IMR-90 (cell line): ENCODE data around the gene CFAP58. TPM values are rescaled to one million over a fixed set of nuclear protein-coding genes. Genes with fewer than 3 reads are reported as not detected.

ENCODE experiments used
- ATAC-seq: fragments of 200-7000 bp; cut with Tn5 transposase; 2 replicates; pipeline ENCODE4 v1.9.1; 2020; ENCODE audit warnings: low read depth, mild to moderate bottlenecking, moderate library complexity
- BruUV-seq: library from RNA; stranded (reverse); fragments of 400-500 nt; replicated peaks from 2 replicates; lab custom pipeline; 2021; lab: Mats Ljungman, UMichigan
- CTCF ChIA-PET: fragments of 300-600 bp; formaldehyde crosslinking; extraction: SDS; loops from one replicate; lab custom pipeline; 2021; ENCODE audit warnings: antibody characterized with exemption; lab: Yijun Ruan, JAX
- POLR2A ChIA-PET: fragments of 300-600 bp; sonication (Branson Sonifier 250); formaldehyde crosslinking; loops from one replicate; lab custom pipeline; 2022; ENCODE audit warnings: antibody characterized with exemption; ENCODE audit not compliant: unreplicated experiment; lab: Charles Lee
- DNase-seq: peaks from one replicate; pipeline ENCODE4 v3.0.0; 2013
- H2AFZ ChIP-seq: replicated peaks from 2 replicates; pipeline ENCODE3; 2013; ENCODE audit warnings: low read length, mild to moderate bottlenecking; ENCODE audit not compliant: poor library complexity
- H2AK5ac ChIP-seq: 2 replicates; pipeline ENCODE4 v1.6.1; 2013; ENCODE audit warnings: low read depth, low read length, inconsistent platforms
- H2AK9ac ChIP-seq: replicated peaks from 2 replicates; pipeline ENCODE3; 2013; ENCODE audit warnings: mild to moderate bottlenecking, low read depth, low read length, moderate library complexity; ENCODE audit not compliant: poor library complexity
- H2BK120ac ChIP-seq: 2 replicates; pipeline ENCODE4 v1.6.1; 2013; ENCODE audit warnings: low read depth, low read length, inconsistent platforms
- H2BK15ac ChIP-seq: 3 replicates; pipeline ENCODE4 v1.6.1; 2013; ENCODE audit warnings: low read depth, low read length, inconsistent platforms
- H2BK20ac ChIP-seq: 2 replicates; pipeline ENCODE4 v1.6.1; 2013; ENCODE audit warnings: low read depth, mild to moderate bottlenecking, inconsistent platforms, low read length, moderate library complexity
- H2BK5ac ChIP-seq: 2 replicates; pipeline ENCODE4 v1.6.1; 2013; ENCODE audit warnings: mild to moderate bottlenecking, low read depth, low read length, inconsistent platforms; ENCODE audit not compliant: poor library complexity, severe bottlenecking
- H3K14ac ChIP-seq: replicated peaks from 2 replicates; pipeline ENCODE4 v1.6.1; 2013; ENCODE audit warnings: low read depth, low read length, inconsistent platforms
- H3K18ac ChIP-seq: 2 replicates; pipeline ENCODE4 v1.6.1; 2013; ENCODE audit warnings: low read depth, low read length, control low read depth
- H3K23ac ChIP-seq: 2 replicates; pipeline ENCODE4 v1.6.1; 2013; ENCODE audit warnings: low read depth, low read length, inconsistent platforms
- H3K27ac ChIP-seq: 2 replicates; pipeline ENCODE4 v1.5.1; 2013; ENCODE audit warnings: mild to moderate bottlenecking, control low read depth, low read length; ENCODE audit not compliant: insufficient read depth
- H3K27me3 ChIP-seq: 2 replicates; pipeline ENCODE4 v1.6.1; 2013; ENCODE audit warnings: low read length; ENCODE audit not compliant: control insufficient read depth, insufficient read depth
- H3K36me3 ChIP-seq: 2 replicates; pipeline ENCODE4 v1.6.1; 2013; ENCODE audit warnings: low read length, mixed read lengths; ENCODE audit not compliant: control insufficient read depth, insufficient read depth
- H3K4ac ChIP-seq: 2 replicates; pipeline ENCODE4 v1.6.1; 2013; ENCODE audit warnings: low read depth, low read length, inconsistent platforms
- H3K4me1 ChIP-seq: 2 replicates; pipeline ENCODE4 v1.6.1; 2013; ENCODE audit warnings: low read length, mixed read lengths; ENCODE audit not compliant: control insufficient read depth, insufficient read depth
- H3K4me2 ChIP-seq: 2 replicates; pipeline ENCODE4 v1.6.1; 2013; ENCODE audit warnings: low read depth, mild to moderate bottlenecking, control low read depth, low read length, moderate library complexity
- H3K4me3 ChIP-seq: 2 replicates; pipeline ENCODE4 v1.5.1; 2013; ENCODE audit warnings: low read depth, mild to moderate bottlenecking, control low read depth, low read length, moderate library complexity; ENCODE audit not compliant: insufficient read depth
- H3K56ac ChIP-seq: 2 replicates; pipeline ENCODE4 v1.6.1; 2013; ENCODE audit warnings: low read length, inconsistent platforms; ENCODE audit not compliant: insufficient read depth; ENCODE audit errors: extremely low read depth
- H3K79me1 ChIP-seq, 2 experiments: 2 replicates each; pipeline ENCODE4 v1.6.1; 2013; ENCODE audit warnings: low read length in 2 of 2, inconsistent platforms in 1 of 2, low read depth in 1 of 2
- H3K9ac ChIP-seq: 2 replicates; pipeline ENCODE4 v1.6.1; 2013; ENCODE audit warnings: low read depth, low read length, control low read depth
- H3K9me1 ChIP-seq: 2 replicates; pipeline ENCODE4 v1.6.1; 2013; ENCODE audit warnings: low read length, inconsistent platforms; ENCODE audit not compliant: insufficient read depth
- H3K9me3 ChIP-seq: 2 replicates; pipeline ENCODE4 v1.6.1; 2013; ENCODE audit warnings: low read length; ENCODE audit not compliant: control insufficient read depth, insufficient read depth
- H4K20me1 ChIP-seq: 2 replicates; pipeline ENCODE4 v1.6.1; 2013; ENCODE audit warnings: low read length, inconsistent platforms; ENCODE audit not compliant: insufficient read depth
- H4K5ac ChIP-seq: 2 replicates; pipeline ENCODE4 v1.6.1; 2013; ENCODE audit warnings: mild to moderate bottlenecking, low read depth, low read length, control low read depth
- H4K8ac ChIP-seq, 2 experiments: 2 replicates each; pipeline ENCODE4 v1.6.1; 2013; ENCODE audit warnings: low read depth in 2 of 2, low read length in 2 of 2, control low read depth in 1 of 2, inconsistent platforms in 1 of 2
- H4K91ac ChIP-seq: 2 replicates; pipeline ENCODE4 v1.6.1; 2013; ENCODE audit warnings: low read depth, low read length, inconsistent platforms; ENCODE audit not compliant: insufficient read depth
- BHLHE40 ChIP-seq: fragments of 150-350 bp; IDR thresholded peaks from 2 replicates; pipeline ENCODE4 v1.6.1; 2016; ENCODE audit warnings: mild to moderate bottlenecking, low read depth, low read length
- ELK1 ChIP-seq: fragments of 150-350 bp; IDR thresholded peaks from 2 replicates; pipeline ENCODE4 v1.6.1; 2016; ENCODE audit warnings: low read depth, mild to moderate bottlenecking, low read length, moderate library complexity, borderline replicate concordance
- FOS ChIP-seq: fragments of 150-350 bp; IDR thresholded peaks from 2 replicates; pipeline ENCODE4 v1.6.1; 2016; ENCODE audit warnings: low read depth, low read length
- MXI1 ChIP-seq: IDR thresholded peaks from 2 replicates; pipeline ENCODE4 v1.6.1; 2012; ENCODE audit warnings: low read depth, mild to moderate bottlenecking, low read length, moderate library complexity, borderline replicate concordance
- RCOR1 ChIP-seq: IDR thresholded peaks from 2 replicates; pipeline ENCODE4 v1.6.1; 2012; ENCODE audit warnings: mild to moderate bottlenecking, low read length, improper control_type of control experiment; ENCODE audit not compliant: insufficient replicate concordance
- SMC3 ChIP-seq: fragments of 150-350 bp; IDR thresholded peaks from 2 replicates; pipeline ENCODE4 v1.6.1; 2016; ENCODE audit warnings: low read depth, mild to moderate bottlenecking, antibody characterized with exemption, low read length, moderate library complexity
- USF2 ChIP-seq: fragments of 150-350 bp; IDR thresholded peaks from 2 replicates; pipeline ENCODE4 v1.6.1; 2017; ENCODE audit warnings: mild to moderate bottlenecking, antibody characterized with exemption, low read length, low read depth
- WGBS, 2 experiments: methylation state at CpG; one replicate each; pipeline versions ENCODE4 v1.1.5 to v1.1.7; 2013; ENCODE audit warnings: missing lambda C conversion rate in 2 of 2; ENCODE audit not compliant: insufficient read length in 1 of 2; ENCODE audit errors: extremely low coverage in 2 of 2; 5-methylcytosine and 5-hydroxymethylcytosine counted together
- dilution Hi-C: fragments of 300-500 bp; cut with HindIII; formaldehyde crosslinking; loops from one replicate; pipeline ENCODE4 v1.14.3; 2018; ENCODE audit warnings: low sequenced_read_pairs; ENCODE audit not compliant: unreplicated experiment
- in situ Hi-C: fragments of 300-500 bp; cut with MboI; formaldehyde crosslinking; loops from 3 replicates; pipeline ENCODE4 v1.14.3; 2019; ENCODE audit warnings: low sequenced_read_pairs, inconsistent platforms, mixed read lengths
- intact Hi-C: fragments of 100-400 bp; cut with micrococcal nuclease; formaldehyde crosslinking; loops from 2 replicates; pipeline ENCODE4 v1.10.0; 2022
- polyA plus RNA-seq, 3 experiments: library from polyadenylated mRNA; depleted of rRNA; stranded (reverse); fragments of >200 nt; gene quantifications; 2 replicates each; pipeline ENCODE4 v1.2.3, GENCODE V29; 2012; ENCODE audit warnings: low replicate concordance in 1 of 3
- total RNA-seq: library from RNA; depleted of rRNA; stranded (reverse); fragments of >200 nt; gene quantifications from 2 replicates; pipeline ENCODE4 v1.2.3, GENCODE V29; 2012

Gene CFAP58
- total and polyA plus RNA-seq, 2 of the 4 experiments (the other 2 are of a cell fraction): 0.36 to 0.72 TPM

GRCh38 chr10:104340111-104340526 is 13.5 kb upstream of the CFAP58 start:
- Histone ChIP-seq H4K91ac (no peak overlapping the region), H2AFZ (no peak overlapping the region), H3K4me2 (peak overlapping the region; percentile 63; the same call in 1 of the 2 replicates), H3K23ac (peak overlapping the region; percentile 63), H3K18ac (no peak overlapping the region; the same call in 1 of the 2 replicates), H3K4me3 (no peak overlapping the region), H3K9me3 (no peaks in the 10 kb centered on the region), H3K36me3 (no peaks in the 10 kb centered on the region), H4K20me1 (peaks cover 19% of the 10 kb centered on the region), H3K4me1 (peaks cover 20% of the 10 kb centered on the region), H3K27me3 (no peaks in the 10 kb centered on the region), H3K79me1 (peaks cover 6 to 27% of the 10 kb centered on the region in 2 experiments; a peak in 3 of 4 replicates), H2BK5ac (peak overlapping the region; percentile 43), H4K8ac (peak overlapping the region in 1 of 2 experiments; percentile 55; a peak in 1 of 4 replicates), H2BK120ac (peak overlapping the region; percentile 22; the same call in 1 of the 2 replicates), H2BK20ac (0 out of 2 replicates have a peak overlapping the region, but pooled peaks have one; percentile 11), H3K9ac (no peak overlapping the region), H2BK15ac (no peak overlapping the region; the same call in 2 of the 3 replicates), H3K56ac (no peak overlapping the region), H4K5ac (no peak overlapping the region), H2AK5ac (peak overlapping the region; percentile 47; the same call in 1 of the 2 replicates), H3K14ac (no peak overlapping the region), H3K9me1 (peaks cover 16% of the 10 kb centered on the region), H3K4ac (peak overlapping the region; percentile 54), H3K27ac (no peak overlapping the region), H2AK9ac (peak overlapping the region; percentile 33)
- POLR2A ChIA-PET: no interaction called here
- dilution Hi-C loops: no loop called here
- ATAC-seq (no peak), DNase-seq (no peak)
- BruUV-seq: no TSS peak
- CTCF ChIA-PET: interaction anchor here (1.1 kb wide), 1 partner anchor 48 kb away, joined by 3 read pairs; no protein-coding TSS in a partner anchor
- intact Hi-C loops: no loop called here
- in situ Hi-C loops: no loop called here
- no peak for TF ChIP-seq SMC3
- TF ChIP-seq MXI1: no peak
- TF ChIP-seq BHLHE40: no peak
- TF ChIP-seq RCOR1: no peak
- TF ChIP-seq ELK1: no peak
- no peak for TF ChIP-seq FOS
- TF ChIP-seq USF2: no peak
- no CpG with 5 or more reads among the region's 4 CpGs for WGBS, 2 experiments
